CD4-positive, alpha-beta T cell treated with Interleukin-4 for 4 hours (primary cell): ENCODE data around the gene MARCHF3.
"Not testable (repeated sequence)": the region's sequence is repeated elsewhere in the genome, so short reads cannot be mapped to it uniquely, and the experiment has no call there.

ENCODE experiments used
- DNase-seq: peaks from one replicate; pipeline ENCODE4 v3.0.0-alpha.2; 2020

The MARCHF3 gene

GRCh38 chr5:127011153-127011552 lies 19.2 kb downstream of the MARCHF3 start:
- DNase-seq: no peak

- no peak for DNase-seq
Measured at GRCh38 chr5:127010362-127010761, 20.0 kb downstream of the MARCHF3 start.

GRCh38 chr5:127009784-127010183 lies 20.6 kb downstream of the MARCHF3 start:
- no peak for DNase-seq

GRCh38 chr5:127008300-127008975 lies 21.9 kb downstream of the MARCHF3 start:
- no peak for DNase-seq

GRCh38 chr5:127007522-127007921 lies 22.8 kb downstream of the MARCHF3 start:
- DNase-seq: no peak

GRCh38 chr5:127006744-127007143 lies 23.6 kb downstream of the MARCHF3 start:
- no peak for DNase-seq

- not testable (repeated sequence) for DNase-seq
Measured at GRCh38 chr5:127005282-127005681, 25.1 kb downstream of the MARCHF3 start.

- no peak for DNase-seq
Measured at GRCh38 chr5:127004721-127005120, 25.6 kb downstream of the MARCHF3 start.

- DNase-seq: no peak
Measured at GRCh38 chr5:127003798-127004495, 26.4 kb downstream of the MARCHF3 start.

- DNase-seq: no peak
Measured at GRCh38 chr5:127002390-127002789, 28.0 kb downstream of the MARCHF3 start.

- no peak for DNase-seq
Measured at GRCh38 chr5:127001621-127002296, 28.6 kb downstream of the MARCHF3 start.

- DNase-seq: no peak
Measured at GRCh38 chr5:126998895-126999570, 31.3 kb downstream of the MARCHF3 start.

GRCh38 chr5:126998201-126998631 lies 32.1 kb downstream of the MARCHF3 start:
- DNase-seq: no peak

GRCh38 chr5:126995689-126996088 lies 34.7 kb downstream of the MARCHF3 start:
- DNase-seq: no peak

GRCh38 chr5:126995039-126995438 lies 35.3 kb downstream of the MARCHF3 start:
- DNase-seq: no peak

- DNase-seq: no peak
Measured at GRCh38 chr5:126994485-126994884, 35.9 kb downstream of the MARCHF3 start.

- peak; percentile 43 for DNase-seq
Measured at GRCh38 chr5:126988021-126988569, 42.3 kb downstream of the MARCHF3 start.

- no peak for DNase-seq
Measured at GRCh38 chr5:126987271-126987899, 43.0 kb downstream of the MARCHF3 start.

GRCh38 chr5:126984632-126985031 lies 45.7 kb downstream of the MARCHF3 start:
- DNase-seq: no peak

GRCh38 chr5:126983874-126984266 lies 46.5 kb downstream of the MARCHF3 start:
- no peak for DNase-seq

- no peak for DNase-seq
Measured at GRCh38 chr5:126982926-126983873, 47.2 kb downstream of the MARCHF3 start.
